Glomerular endothelial cell (primary cell): ENCODE results near the gene TMEM242. TPM values are rescaled to one million over a fixed set of nuclear protein-coding genes. Genes with fewer than 3 reads are reported as not detected.
A peak's percentile ranks its signal among the peaks of the same experiment; 100 is the strongest.

Source experiments
- DNase-seq: peaks from one replicate; pipeline ENCODE4 v3.0.0-alpha.2; 2011; ENCODE audit warnings: low read depth, low spot score; ENCODE audit errors: extremely low read depth
- total RNA-seq: library from RNA; depleted of rRNA; stranded (reverse); fragments of >200 nt; gene quantifications from 2 replicates; pipeline ENCODE4 v1.2.3, GENCODE V29; 2015

TMEM242 gene
- total RNA-seq, 1 donor from 2014 or later, result 6.0 TPM

- DNase-seq, result no peak
Measured at GRCh38 chr6:157272866-157273755, 50.2 kb downstream of the TMEM242 start.

DNA sequence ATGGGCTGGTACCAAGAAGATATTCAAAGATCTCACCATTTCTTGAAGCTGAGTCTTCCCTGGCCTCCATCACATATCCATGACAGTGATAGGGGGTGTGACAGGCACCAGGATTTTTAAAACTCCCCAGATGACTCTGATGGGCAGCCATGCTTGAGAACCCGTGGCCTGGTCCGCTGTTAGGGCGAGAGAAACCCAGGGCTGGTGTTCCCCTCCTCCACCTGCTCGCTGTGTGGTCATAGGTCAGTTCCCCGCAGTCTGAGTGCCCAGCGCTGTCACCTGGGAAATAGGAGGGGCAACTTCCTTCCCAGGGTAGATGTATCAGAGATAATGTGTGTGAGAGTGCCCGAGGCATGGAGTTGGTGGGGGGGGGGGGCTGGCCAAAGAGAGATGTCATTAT, 50.9 kb downstream of the TMEM242 start:
- no peak for DNase-seq

GRCh38 chr6:157271911-157272310, 51.4 kb downstream of the TMEM242 start:
- no peak for DNase-seq

DNA sequence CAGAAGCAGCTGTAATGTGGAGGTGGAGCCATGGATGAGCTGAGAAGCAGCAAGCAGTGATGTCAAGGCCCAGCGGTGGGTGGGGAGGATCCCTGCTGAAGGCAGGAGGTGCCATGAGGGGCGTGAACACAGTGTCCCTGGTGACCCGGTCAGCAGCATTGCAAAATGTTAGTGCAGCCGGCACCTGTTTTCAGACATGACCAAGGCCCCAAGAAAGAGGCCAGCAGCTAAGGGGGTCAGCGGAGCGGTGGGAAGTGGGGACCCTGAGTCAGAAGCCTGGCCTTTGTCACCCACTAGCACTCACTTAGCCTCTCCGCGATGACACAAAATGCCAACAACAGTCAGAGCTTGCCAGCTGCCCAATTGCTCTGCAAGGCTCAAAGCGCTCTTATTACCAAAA, 51.9 kb downstream of the TMEM242 start:
- DNase-seq, result no peak

DNA sequence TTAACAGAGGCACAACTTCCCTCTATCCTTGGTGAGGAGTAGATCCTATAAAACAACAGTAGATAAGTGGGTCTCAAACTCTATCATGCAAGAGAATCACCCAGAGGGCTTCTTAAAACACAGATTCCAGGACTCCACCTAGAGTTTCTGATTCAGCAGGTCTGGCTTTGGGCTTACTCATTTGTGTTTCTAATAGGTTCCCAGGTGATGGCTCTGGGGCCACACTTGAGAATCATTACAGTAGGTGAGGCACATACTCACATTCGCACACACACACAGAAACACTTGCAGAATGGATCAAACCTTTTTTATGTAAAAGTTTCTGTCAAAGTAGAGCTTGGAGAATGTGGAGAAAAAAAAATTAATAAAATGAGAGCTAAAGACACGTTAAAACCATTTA, 52.4 kb downstream of the TMEM242 start:
- DNase-seq, result no peak

DNA sequence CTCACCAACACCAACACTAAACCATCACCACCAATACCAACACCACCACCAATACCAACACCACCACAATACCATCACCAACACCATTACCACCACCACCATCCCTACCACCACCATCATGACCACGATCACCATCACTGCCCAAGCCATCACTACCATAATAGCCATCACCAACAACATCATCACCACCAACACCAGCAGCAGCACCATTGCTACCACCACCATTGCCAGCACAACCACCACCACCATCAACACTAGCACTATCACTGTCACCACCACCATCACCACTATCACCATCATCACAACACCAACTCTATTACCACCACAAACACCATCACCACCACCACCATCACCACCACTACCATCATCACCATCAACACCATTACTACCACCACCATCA, 53.0 kb downstream of the TMEM242 start:
- no peak for DNase-seq

DNA sequence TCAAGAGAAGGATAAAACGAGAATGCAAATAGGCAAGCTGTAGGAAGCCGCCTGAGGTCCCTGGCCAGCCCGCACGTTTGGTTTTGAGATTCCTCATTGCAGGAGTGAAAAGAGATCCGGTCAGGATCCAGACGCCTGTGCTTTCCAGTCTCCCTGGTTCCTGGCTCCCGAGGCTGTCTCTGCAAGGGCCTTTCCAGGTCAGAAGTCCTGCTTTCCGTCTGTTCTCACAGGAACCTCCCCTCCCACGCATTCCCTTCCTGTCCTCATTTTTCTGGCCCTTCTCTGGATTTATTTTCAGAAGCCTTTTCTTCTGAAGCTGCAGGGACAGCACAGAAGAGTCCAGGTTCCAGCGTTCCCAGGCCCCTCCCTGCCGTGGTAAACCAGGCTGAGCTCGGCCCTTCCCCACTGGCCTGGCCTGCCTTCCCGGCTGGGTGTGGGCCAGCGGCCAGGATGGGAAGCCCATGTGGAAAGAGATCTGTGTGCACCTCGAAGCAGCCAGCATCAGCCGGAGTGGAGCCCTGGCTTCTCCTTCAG, 54.0 kb downstream of the TMEM242 start:
- peak; percentile 57 for DNase-seq

GRCh38 chr6:157268835-157269234, 54.5 kb downstream of the TMEM242 start:
- DNase-seq, result no peak

DNA sequence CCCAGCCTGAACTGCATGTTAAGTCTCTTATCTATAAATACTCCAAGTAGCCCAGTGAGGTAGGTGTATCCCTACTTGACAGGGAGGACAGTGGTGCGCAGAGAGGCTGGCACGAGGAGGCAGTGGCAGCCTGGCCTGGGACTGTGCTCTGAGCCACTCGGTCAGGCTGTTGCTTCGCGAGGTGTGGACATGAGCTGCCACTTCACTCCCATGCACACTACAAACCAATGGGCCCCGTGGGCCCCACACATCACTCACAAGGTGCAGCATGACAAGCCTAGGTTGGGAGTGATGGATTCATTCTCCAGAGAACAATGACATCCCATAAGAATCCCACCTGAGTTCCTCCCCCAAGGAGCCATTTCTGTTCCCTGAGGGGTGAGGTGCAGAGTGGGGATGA, 54.9 kb downstream of the TMEM242 start:
- DNase-seq, result no peak

GRCh38 chr6:157267654-157268053, 55.7 kb downstream of the TMEM242 start:
- no peak for DNase-seq

DNA sequence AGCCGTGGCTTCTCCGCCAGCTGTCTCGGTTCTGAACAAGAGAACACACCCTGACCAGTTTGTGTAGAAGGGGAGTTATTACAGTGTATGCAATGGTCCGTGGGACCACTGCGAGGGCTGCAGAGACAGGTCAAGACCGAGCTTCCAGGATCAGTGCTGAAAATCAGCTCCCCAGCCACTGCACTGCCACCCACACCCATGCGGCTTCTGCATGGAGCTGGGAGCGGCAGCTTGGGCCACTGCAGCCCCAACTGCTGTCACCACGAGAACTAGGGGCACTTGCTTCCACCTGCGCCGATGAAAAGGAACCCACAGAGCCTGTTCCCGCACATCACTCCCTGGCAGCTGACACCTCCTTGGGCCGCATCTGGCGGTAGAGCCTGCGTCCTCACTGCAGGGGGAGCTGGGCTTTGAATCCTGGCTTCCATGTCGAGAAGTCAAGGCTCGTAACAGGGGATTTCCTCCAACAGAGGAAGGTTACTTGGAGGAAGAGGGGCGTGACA, 56.2 kb downstream of the TMEM242 start:
- no peak for DNase-seq

DNA sequence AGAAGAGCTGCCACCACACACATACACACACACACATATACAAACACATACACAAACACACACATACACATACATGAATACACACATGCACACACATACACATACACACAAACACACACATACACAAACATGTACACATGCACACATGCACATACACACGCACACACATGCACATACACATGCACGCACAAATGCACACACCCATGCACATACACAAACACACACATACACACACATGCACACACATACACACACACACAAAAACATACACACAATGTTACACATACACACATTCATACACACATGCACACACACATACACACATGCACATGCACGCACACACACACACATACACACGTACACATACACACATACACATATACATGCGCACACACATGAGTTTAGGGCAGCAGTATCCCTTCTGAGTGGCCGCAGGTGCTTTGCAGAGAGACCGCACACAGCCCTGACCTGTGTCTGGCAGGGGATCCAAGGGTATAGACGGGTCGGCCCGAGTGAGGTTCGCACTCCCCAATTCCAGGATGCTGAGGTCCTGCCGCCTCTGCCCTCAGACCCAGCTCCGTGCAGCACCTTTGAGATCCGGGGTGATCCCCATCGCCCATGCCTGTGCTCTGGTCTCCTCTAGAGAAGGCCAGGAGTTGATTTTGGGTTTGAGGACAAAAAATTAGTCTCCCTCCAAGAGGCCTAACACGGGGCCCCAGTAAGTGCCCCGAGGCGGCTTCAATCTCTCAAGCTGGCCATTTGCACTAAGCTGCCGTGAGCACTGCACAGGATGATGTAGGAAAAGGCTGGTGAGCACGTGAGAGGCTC, 56.8 kb downstream of the TMEM242 start:
- no peak for DNase-seq

GRCh38 chr6:157265635-157266034, 57.7 kb downstream of the TMEM242 start:
- no peak for DNase-seq

- DNase-seq, result no peak
Measured at GRCh38 chr6:157265186-157265585, 58.1 kb downstream of the TMEM242 start.

DNA sequence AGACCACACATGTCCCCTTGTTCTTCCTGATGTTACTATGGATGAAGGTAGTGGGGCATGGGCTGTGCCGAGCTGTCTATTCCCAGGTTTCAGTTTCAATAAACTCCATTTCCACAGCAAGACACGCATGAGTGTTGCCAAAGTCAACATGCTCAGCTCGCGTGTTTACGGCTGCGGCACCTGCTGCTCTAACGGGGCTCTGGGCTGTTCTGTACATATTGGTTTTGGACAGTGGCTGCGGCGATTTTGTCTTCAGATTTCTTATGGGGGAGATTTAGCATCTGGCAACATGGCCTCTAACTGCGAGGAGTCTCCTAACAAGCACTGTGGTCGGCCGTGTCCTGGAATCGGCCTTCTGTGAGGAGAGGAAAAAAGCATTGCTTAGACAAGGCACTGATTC, 58.6 kb downstream of the TMEM242 start:
- DNase-seq, result no peak

DNA sequence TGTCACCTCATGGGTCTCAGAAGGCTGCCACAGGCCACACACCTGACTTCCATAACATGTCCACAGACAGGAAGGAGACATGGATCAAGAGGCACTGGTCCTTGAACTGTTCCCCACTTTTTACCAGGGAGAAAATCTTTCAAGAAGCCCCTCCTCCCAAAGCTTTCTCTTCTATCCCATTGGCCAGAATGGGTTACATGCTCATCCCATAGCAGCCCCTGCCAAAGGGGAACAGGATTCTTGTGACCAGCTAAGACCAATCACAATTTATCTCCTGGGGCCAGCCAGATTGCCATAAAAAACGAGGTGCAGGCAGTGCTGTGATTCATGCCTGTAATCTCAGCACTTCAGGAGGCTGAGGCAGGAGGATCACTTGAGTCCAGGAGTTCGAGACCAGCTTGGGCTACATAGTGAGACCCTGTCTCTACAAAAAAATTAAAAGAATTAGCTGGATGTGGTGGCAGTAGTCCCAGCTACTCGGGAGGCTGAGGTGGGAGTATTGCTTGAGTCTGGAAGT, 59.4 kb downstream of the TMEM242 start:
- no peak for DNase-seq

DNA sequence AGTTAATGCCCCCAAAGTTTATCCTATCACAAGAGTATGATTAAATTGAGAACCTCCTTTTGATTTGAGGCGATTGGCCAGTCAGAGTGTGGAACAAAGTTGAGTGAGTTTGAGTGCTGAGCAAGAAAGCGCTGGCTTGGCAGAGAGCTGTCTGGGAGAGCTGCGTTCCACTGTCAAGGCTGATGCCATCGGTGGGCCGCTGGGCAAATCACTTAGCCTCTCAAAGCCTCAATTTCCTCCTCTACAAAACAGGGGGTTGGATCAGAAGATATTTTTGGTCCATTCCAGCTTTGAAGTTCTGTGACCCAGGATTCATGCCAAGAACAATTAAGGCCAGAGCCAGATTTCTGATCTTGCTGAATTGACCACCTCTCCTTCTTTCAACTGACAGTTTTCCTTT, 60.2 kb downstream of the TMEM242 start:
- no peak for DNase-seq

DNA sequence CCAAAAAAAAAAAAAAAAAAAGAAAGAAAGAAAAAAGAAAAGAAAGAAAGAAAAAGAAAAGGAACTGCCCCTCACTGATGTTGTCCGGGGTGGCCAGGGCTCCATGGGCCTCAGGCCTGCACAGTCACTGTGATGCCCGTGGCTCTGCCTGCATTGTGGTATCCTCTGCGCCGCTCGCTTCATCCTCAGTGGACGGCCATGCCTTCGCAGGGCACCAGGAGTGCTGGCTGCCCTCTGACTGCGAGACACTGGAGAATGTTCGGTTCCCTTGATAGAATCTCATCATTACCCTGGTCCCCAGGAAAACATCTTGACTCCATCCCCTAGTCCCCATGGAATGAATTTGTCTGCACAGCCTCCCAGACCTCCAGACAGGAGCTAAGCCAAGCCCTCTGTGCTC, 61.7 kb downstream of the TMEM242 start:
- DNase-seq, result no peak

DNA sequence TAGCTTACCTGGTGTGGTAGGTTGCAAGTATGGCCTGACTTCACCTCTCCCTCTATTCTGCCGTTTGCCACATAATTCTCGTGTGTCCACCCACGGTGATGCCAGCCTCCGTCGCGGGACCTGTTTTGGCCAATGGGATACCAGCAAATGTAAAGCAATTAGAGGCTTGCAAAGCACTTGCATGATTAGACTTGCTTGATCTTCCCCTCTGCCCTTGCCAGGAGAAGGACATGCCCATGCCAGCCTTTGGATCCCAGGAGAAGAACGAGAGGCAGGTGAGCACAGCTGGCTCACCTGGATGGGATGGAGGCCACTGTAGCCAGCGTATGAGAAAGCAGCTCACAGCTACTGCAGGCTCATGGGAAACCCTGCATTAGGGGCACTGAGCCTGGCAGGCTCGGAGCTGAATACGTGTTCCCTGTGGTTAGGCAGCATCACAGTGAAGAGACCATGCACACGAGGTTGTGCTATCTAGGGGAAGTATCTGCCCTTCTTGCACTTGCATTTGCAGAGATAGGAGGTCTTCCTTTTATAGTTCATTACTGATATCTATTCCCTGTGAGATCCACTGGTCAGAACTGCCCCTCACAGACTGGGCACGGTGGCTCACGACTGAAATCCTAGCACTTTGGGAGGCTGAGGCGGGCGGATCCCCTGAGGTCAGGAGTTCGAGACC, 62.4 kb downstream of the TMEM242 start:
- DNase-seq, result no peak

DNA sequence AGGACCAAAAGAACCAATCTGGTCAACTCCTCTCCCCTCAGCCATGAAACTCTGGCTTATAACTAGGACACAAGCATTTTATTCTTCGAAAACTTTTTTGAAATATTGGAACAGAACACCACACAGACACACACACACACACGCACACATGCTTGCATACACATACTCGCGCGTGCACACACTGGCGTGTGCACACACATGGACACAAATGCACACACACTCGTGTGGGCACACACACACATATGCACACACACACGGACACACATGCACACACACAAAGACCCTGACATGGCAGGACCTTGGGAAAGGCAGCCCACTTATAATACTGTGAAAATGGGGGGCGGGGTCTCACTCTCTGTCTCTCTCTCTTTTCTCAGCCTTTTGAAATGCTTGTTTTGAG, 63.9 kb downstream of the TMEM242 start:
- no peak for DNase-seq

DNA sequence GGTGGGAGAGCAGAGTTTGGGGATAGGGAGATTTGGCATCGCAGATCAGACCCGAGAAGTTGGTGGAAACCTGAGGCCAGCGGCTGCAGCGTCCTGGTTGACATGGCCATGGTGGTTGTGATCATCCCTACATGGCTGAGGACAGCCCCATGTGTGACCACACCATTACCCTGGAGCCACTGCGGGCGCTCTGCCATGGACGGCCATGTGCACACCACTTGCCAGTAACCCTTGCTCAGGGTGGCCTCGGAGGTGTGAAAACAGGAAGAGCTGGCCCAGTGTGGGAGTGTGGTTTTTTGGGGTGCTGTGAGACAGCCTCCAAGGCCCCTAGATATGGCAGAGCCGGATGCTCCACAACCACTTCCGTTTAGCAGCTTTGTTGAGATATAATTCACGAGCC, 64.4 kb downstream of the TMEM242 start:
- no peak for DNase-seq
